Raji (cell line): Measurements from ENCODE around the gene MRPS6.

Source experiments
- POLR2A ChIP-seq: IDR thresholded peaks from 2 replicates; pipeline ENCODE4 v1.6.1; 2011; ENCODE audit warnings: low read depth, low read length, control low read depth; ENCODE audit not compliant: insufficient read depth

MRPS6 gene

GRCh38 chr21:34110594-34111202 lies 37.3 kb downstream of the MRPS6 start:
- no peak for TF ChIP-seq POLR2A

GRCh38 chr21:34112316-34113033 lies 39.1 kb downstream of the MRPS6 start:
- TF ChIP-seq POLR2A = no peak

GRCh38 chr21:34113842-34114241 lies 40.5 kb downstream of the MRPS6 start:
- TF ChIP-seq POLR2A = no peak

GRCh38 chr21:34115160-34115559 lies 41.8 kb downstream of the MRPS6 start:
- no peak for TF ChIP-seq POLR2A

GRCh38 chr21:34116569-34116968 lies 43.2 kb downstream of the MRPS6 start:
- no peak for TF ChIP-seq POLR2A

- no peak for TF ChIP-seq POLR2A
Observed at GRCh38 chr21:34120867-34121266, 47.5 kb downstream of the MRPS6 start.

- TF ChIP-seq POLR2A = no peak
Observed at GRCh38 chr21:34122047-34122446, 48.7 kb downstream of the MRPS6 start.

- TF ChIP-seq POLR2A = no peak
Observed at GRCh38 chr21:34123609-34124008, 50.2 kb downstream of the MRPS6 start.

- no peak for TF ChIP-seq POLR2A
Observed at GRCh38 chr21:34126269-34126668, 52.9 kb downstream of the MRPS6 start.

- TF ChIP-seq POLR2A = no peak
Observed at GRCh38 chr21:34126691-34127090, 53.3 kb downstream of the MRPS6 start.

- no peak for TF ChIP-seq POLR2A
Observed at GRCh38 chr21:34128124-34128523, 54.7 kb downstream of the MRPS6 start.

- TF ChIP-seq POLR2A = no peak
Observed at GRCh38 chr21:34128674-34129038, 55.3 kb downstream of the MRPS6 start.

- no peak for TF ChIP-seq POLR2A
Observed at GRCh38 chr21:34129039-34129891, 55.9 kb downstream of the MRPS6 start.

GRCh38 chr21:34129901-34130715 lies 56.7 kb downstream of the MRPS6 start:
- TF ChIP-seq POLR2A = no peak

- TF ChIP-seq POLR2A = no peak
Observed at GRCh38 chr21:34130716-34130985, 57.3 kb downstream of the MRPS6 start.

- no peak for TF ChIP-seq POLR2A
Observed at GRCh38 chr21:34131586-34131985, 58.2 kb downstream of the MRPS6 start.

- no peak for TF ChIP-seq POLR2A
Observed at GRCh38 chr21:34132202-34132601, 58.8 kb downstream of the MRPS6 start.
